Activated naive CD8-positive, alpha-beta T cell treated with anti-CD3 and anti-CD28 coated beads, Interleukin-2, amount 50 U/mL, for 16 hours (primary cell): ENCODE measurements around the gene AWAT2.
"Not testable (repeated sequence)": the region's sequence is repeated elsewhere in the genome, so short reads cannot be mapped to it uniquely, and the experiment has no call there.

Experiments used
- DNase-seq: peaks from one replicate; pipeline ENCODE4 v3.0.0-alpha.2; 2020; ENCODE audit warnings: low read depth, low spot score

Gene AWAT2

GRCh38 chrX:70001269-70001668 lies 48.5 kb downstream of the AWAT2 start:
- DNase-seq: no peak

- not testable (repeated sequence) for DNase-seq
These were observed 51.4 kb downstream of the AWAT2 start for GRCh38 chrX:69998299-69998698.

GRCh38 chrX:69996113-69996468 lies 53.6 kb downstream of the AWAT2 start:
- no peak for DNase-seq

GRCh38 chrX:69995362-69996112 lies 54.2 kb downstream of the AWAT2 start:
- DNase-seq: no peak

GRCh38 chrX:69993494-69993893 lies 56.2 kb downstream of the AWAT2 start:
- DNase-seq: no peak

- no peak for DNase-seq
These were observed 58.1 kb downstream of the AWAT2 start for GRCh38 chrX:69991685-69992084.
